Trophoblast cell (in vitro differentiated cells and primary cell): ENCODE results near the gene DSCAM.

Experiments
- DNase-seq, 2 donors: peaks; one replicate each; pipeline ENCODE4 v3.0.0-alpha.2; 2016
- H2AFZ ChIP-seq: 2 replicates; pipeline ENCODE4 v1.6.1; 2013; ENCODE audit warnings: low read length, moderate library complexity, mild to moderate bottlenecking; ENCODE audit not compliant: insufficient read depth, poor library complexity
- H2AK5ac ChIP-seq: 2 replicates; pipeline ENCODE4 v1.6.1; 2013; ENCODE audit warnings: mild to moderate bottlenecking, low read length
- H2BK120ac ChIP-seq: 2 replicates; pipeline ENCODE4 v1.6.1; 2013; ENCODE audit warnings: low read length, mild to moderate bottlenecking, moderate library complexity; ENCODE audit not compliant: insufficient read depth, poor library complexity
- H2BK12ac ChIP-seq: 2 replicates; pipeline ENCODE4 v1.6.1; 2013; ENCODE audit warnings: mild to moderate bottlenecking, low read length, moderate library complexity
- H2BK5ac ChIP-seq: 2 replicates; pipeline ENCODE4 v1.6.1; 2013; ENCODE audit warnings: low read length, low read depth, moderate library complexity, mild to moderate bottlenecking; ENCODE audit not compliant: poor library complexity
- H3K14ac ChIP-seq: 2 replicates; pipeline ENCODE4 v1.6.1; 2013; ENCODE audit warnings: mild to moderate bottlenecking, low read length
- H3K18ac ChIP-seq: 2 replicates; pipeline ENCODE4 v1.6.1; 2013; ENCODE audit warnings: mild to moderate bottlenecking, low read length
- H3K23ac ChIP-seq: 2 replicates; pipeline ENCODE4 v1.6.1; 2013; ENCODE audit warnings: low read length
- H3K27ac ChIP-seq: 2 replicates; pipeline ENCODE4 v1.5.1; 2013; ENCODE audit warnings: low read depth, mild to moderate bottlenecking, inconsistent platforms, low read length, moderate library complexity
- H3K27me3 ChIP-seq: 2 replicates; pipeline ENCODE4 v1.6.1; 2013; ENCODE audit warnings: inconsistent platforms, mild to moderate bottlenecking, low read length, moderate library complexity; ENCODE audit not compliant: insufficient read depth
- H3K36me3 ChIP-seq, 2 experiments: 1 replicate in 1 of 2; 2 replicates in 1 of 2; pipeline ENCODE4 v1.6.1; 2013; ENCODE audit warnings: low read length in 2 of 2, mild to moderate bottlenecking in 2 of 2, moderate library complexity in 1 of 2; ENCODE audit not compliant: insufficient read depth in 2 of 2, control insufficient read depth in 1 of 2
- H3K4ac ChIP-seq: 2 replicates; pipeline ENCODE4 v1.6.1; 2013; ENCODE audit warnings: low read depth, mild to moderate bottlenecking, low read length, moderate library complexity
- H3K4me1 ChIP-seq, 2 experiments: 1 replicate in 1 of 2; 2 replicates in 1 of 2; pipeline ENCODE4 v1.6.1; 2013; ENCODE audit warnings: low read length in 2 of 2, mild to moderate bottlenecking in 2 of 2, moderate library complexity in 1 of 2; ENCODE audit not compliant: insufficient read depth in 2 of 2, control insufficient read depth in 1 of 2
- H3K4me2 ChIP-seq: 2 replicates; pipeline ENCODE4 v1.6.1; 2013; ENCODE audit warnings: inconsistent platforms, mild to moderate bottlenecking, low read length, moderate library complexity
- H3K4me3 ChIP-seq: 2 replicates; pipeline ENCODE4 v1.5.1; 2013; ENCODE audit warnings: mild to moderate bottlenecking, low read depth, low read length, inconsistent platforms
- H3K79me1 ChIP-seq: one replicate; pipeline ENCODE4 v1.6.1; 2013; ENCODE audit warnings: low read length
- H3K79me2 ChIP-seq: 2 replicates; pipeline ENCODE4 v1.6.1; 2013; ENCODE audit warnings: low read length, mild to moderate bottlenecking; ENCODE audit not compliant: control insufficient read depth, insufficient read depth, poor library complexity
- H3K9ac ChIP-seq: 2 replicates; pipeline ENCODE4 v1.6.1; 2013; ENCODE audit warnings: mild to moderate bottlenecking, low read length
- H3K9me3 ChIP-seq: 2 replicates; pipeline ENCODE4 v1.6.1; 2013; ENCODE audit warnings: low read depth, mild to moderate bottlenecking, control low read depth, inconsistent platforms, low read length; ENCODE audit not compliant: insufficient read depth
- H4K12ac ChIP-seq: 2 replicates; pipeline ENCODE4 v1.6.1; 2013; ENCODE audit warnings: low read depth, mild to moderate bottlenecking, low read length, moderate library complexity
- H4K8ac ChIP-seq: 2 replicates; pipeline ENCODE4 v1.6.1; 2013; ENCODE audit warnings: low read depth, mild to moderate bottlenecking, low read length, moderate library complexity
- H4K91ac ChIP-seq: one replicate; pipeline ENCODE4 v1.6.1; 2013; ENCODE audit warnings: low read depth, mild to moderate bottlenecking, low read length, moderate library complexity
- WGBS: extraction: QIAGEN DNeasy Blood & Tissue Kit; methylation state at CpG from one replicate; pipeline ENCODE4 v1.1.7; 2013; ENCODE audit warnings: missing lambda C conversion rate; ENCODE audit not compliant: insufficient read length, insufficient coverage; ENCODE audit errors: extremely low coverage; 5-methylcytosine and 5-hydroxymethylcytosine counted together

Gene DSCAM

DNA sequence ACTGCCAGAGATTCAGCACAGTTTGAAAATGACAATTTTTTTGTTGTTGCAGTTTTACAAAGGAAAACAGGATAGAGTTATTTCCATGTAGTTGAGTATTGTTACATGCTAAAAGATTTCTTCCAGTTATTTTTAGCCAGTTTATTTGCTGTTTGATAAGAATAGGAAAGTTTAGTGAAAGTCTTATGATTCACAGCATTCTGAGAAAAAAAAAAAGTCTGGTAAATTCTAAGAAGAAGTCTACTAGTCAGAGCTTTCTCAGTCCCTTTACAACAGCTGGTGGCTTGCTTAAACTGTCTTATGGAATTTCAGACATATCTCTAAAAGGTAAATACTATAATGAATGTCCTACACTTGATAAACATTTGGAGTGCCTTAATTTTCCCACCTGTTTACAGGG, 341.7 kb downstream of the DSCAM start:
- Histone ChIP-seq H2BK12ac (no peak overlapping the region), H3K9me3 (no peaks in the 10 kb centered on the region), H2BK5ac (no peak overlapping the region), H3K18ac (no peak overlapping the region), H3K27ac (no peak overlapping the region), H2AK5ac (no peak overlapping the region), H3K79me1 (no peaks in the 10 kb centered on the region), H2BK120ac (no peak overlapping the region), H3K79me2 (no peaks in the 10 kb centered on the region), H3K4me2 (no peak overlapping the region), H3K14ac (no peak overlapping the region), H2AFZ (no peak overlapping the region), H3K4me3 (no peak overlapping the region), H3K4ac (no peak overlapping the region), H4K12ac (no peak overlapping the region), H3K23ac (no peak overlapping the region), H4K91ac (no peak overlapping the region), H3K27me3 (no peaks in the 10 kb centered on the region), H3K36me3 (no peaks in the 10 kb centered on the region), H3K9ac (no peak overlapping the region), H4K8ac (no peak overlapping the region), H3K4me1 (no peaks in the 10 kb centered on the region)
- DNase-seq, result no peak

DNA sequence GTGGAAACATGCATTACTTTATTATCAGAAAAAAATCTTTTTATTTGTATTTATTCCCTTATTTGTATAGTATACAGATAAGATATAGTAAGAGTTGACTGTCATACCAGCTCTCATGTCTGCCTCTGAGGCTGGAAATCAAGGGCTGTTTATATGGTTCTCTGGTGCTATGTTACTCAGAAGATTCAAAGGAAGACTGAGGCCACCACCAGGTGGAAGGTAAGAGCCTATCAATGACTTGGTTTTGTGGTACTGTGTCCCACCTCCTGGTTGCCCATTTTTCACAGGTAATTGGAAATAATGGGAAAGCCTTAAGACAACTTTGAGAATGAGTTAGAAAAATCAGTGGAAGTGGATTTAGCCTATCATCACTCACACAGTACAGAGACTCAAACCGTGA, 342.1 kb downstream of the DSCAM start:
- H3K79me2 ChIP-seq, result no peaks in the 10 kb centered on the region
- WGBS, result no CpG with 5 or more reads among the region's 1 CpG
- H3K23ac ChIP-seq, result no peak overlapping the region
- no peak overlapping the region for H2AFZ ChIP-seq
- H3K4me3 ChIP-seq, result no peak overlapping the region
- no peak overlapping the region for H4K12ac ChIP-seq
- no peak overlapping the region for H2BK5ac ChIP-seq
- H4K91ac ChIP-seq, result no peak overlapping the region
- no peak for DNase-seq
- H3K27ac ChIP-seq, result no peak overlapping the region
- H3K4me1 ChIP-seq, result no peaks in the 10 kb centered on the region
- no peak overlapping the region for H3K4ac ChIP-seq
- H2BK12ac ChIP-seq, result no peak overlapping the region
- H3K9me3 ChIP-seq, result no peaks in the 10 kb centered on the region
- H3K18ac ChIP-seq, result no peak overlapping the region
- no peaks in the 10 kb centered on the region for H3K79me1 ChIP-seq
- H3K4me2 ChIP-seq, result no peak overlapping the region
- no peaks in the 10 kb centered on the region for H3K27me3 ChIP-seq
- H3K14ac ChIP-seq, result no peak overlapping the region
- H3K36me3 ChIP-seq, result no peaks in the 10 kb centered on the region
- H2AK5ac ChIP-seq, result no peak overlapping the region
- H2BK120ac ChIP-seq, result no peak overlapping the region
- H3K9ac ChIP-seq, result no peak overlapping the region
- H4K8ac ChIP-seq, result no peak overlapping the region

DNA sequence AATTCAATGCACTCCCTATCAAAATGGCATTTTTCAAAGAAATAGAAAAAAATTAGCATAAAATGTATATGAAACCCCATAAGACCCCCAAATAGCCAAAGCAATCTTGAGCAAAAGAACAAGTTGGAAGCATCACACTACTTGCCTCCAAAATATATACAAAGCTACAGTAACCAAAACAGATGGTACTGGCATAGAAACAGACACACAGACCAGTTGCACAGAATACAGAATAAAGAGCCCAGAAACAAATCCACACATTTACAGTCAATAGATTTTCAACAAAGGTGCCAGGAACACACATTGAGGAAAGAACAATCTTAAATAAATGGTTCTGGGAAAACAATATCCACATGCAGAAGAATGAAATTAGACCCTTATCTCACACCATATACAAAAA, 350.8 kb downstream of the DSCAM start:
- H3K4ac ChIP-seq, result no peak overlapping the region
- no peak overlapping the region for H3K27ac ChIP-seq
- no peak overlapping the region for H4K91ac ChIP-seq
- no peak overlapping the region for H4K8ac ChIP-seq
- no peak overlapping the region for H4K12ac ChIP-seq
- no peak overlapping the region for H3K9ac ChIP-seq
- H2AFZ ChIP-seq, result no peak overlapping the region
- no peak overlapping the region for H2BK120ac ChIP-seq
- H3K79me2 ChIP-seq, result no peaks in the 10 kb centered on the region
- H3K4me3 ChIP-seq, result no peak overlapping the region
- no peak overlapping the region for H2BK5ac ChIP-seq
- peaks cover 2% of the 10 kb centered on the region for H3K9me3 ChIP-seq
- no peak overlapping the region for H3K4me2 ChIP-seq
- H3K14ac ChIP-seq, result no peak overlapping the region
- H3K27me3 ChIP-seq, result no peaks in the 10 kb centered on the region
- no peaks in the 10 kb centered on the region for H3K79me1 ChIP-seq
- H2AK5ac ChIP-seq, result no peak overlapping the region
- H2BK12ac ChIP-seq, result no peak overlapping the region
- no peak for DNase-seq
- H3K23ac ChIP-seq, result no peak overlapping the region
- no peaks in the 10 kb centered on the region for H3K36me3 ChIP-seq
- H3K18ac ChIP-seq, result no peak overlapping the region
- no peaks in the 10 kb centered on the region for H3K4me1 ChIP-seq

- Histone ChIP-seq H2AFZ (no peak overlapping the region), H4K91ac (no peak overlapping the region), H3K27me3 (no peaks in the 10 kb centered on the region), H4K8ac (no peak overlapping the region), H3K4me2 (no peak overlapping the region), H2BK120ac (no peak overlapping the region), H3K4me3 (no peak overlapping the region), H3K79me2 (no peaks in the 10 kb centered on the region), H3K36me3 (no peaks in the 10 kb centered on the region), H3K4ac (no peak overlapping the region), H3K14ac (no peak overlapping the region), H3K9me3 (peaks cover 2% of the 10 kb centered on the region), H3K9ac (no peak overlapping the region), H3K23ac (no peak overlapping the region), H4K12ac (no peak overlapping the region), H3K18ac (no peak overlapping the region), H2BK12ac (no peak overlapping the region), H2BK5ac (no peak overlapping the region), H2AK5ac (no peak overlapping the region), H3K4me1 (no peaks in the 10 kb centered on the region), H3K79me1 (no peaks in the 10 kb centered on the region), H3K27ac (no peak overlapping the region)
- WGBS, result no CpG with 5 or more reads among the region's 1 CpG
- DNase-seq, result no peak
These were observed 356.6 kb downstream of the DSCAM start for GRCh38 chr21:40490408-40490807.

- no peak overlapping the region for H3K4me3 ChIP-seq
- no peaks in the 10 kb centered on the region for H3K27me3 ChIP-seq
- no peak overlapping the region for H4K91ac ChIP-seq
- no peak overlapping the region for H3K4me2 ChIP-seq
- H2BK5ac ChIP-seq, result no peak overlapping the region
- no peaks in the 10 kb centered on the region for H3K4me1 ChIP-seq
- H2AK5ac ChIP-seq, result no peak overlapping the region
- no peaks in the 10 kb centered on the region for H3K79me1 ChIP-seq
- no peaks in the 10 kb centered on the region for H3K36me3 ChIP-seq
- H2AFZ ChIP-seq, result no peak overlapping the region
- no peak overlapping the region for H3K18ac ChIP-seq
- H3K9me3 ChIP-seq, result peaks cover 2% of the 10 kb centered on the region
- H2BK12ac ChIP-seq, result no peak overlapping the region
- H4K8ac ChIP-seq, result no peak overlapping the region
- no peak overlapping the region for H3K9ac ChIP-seq
- WGBS, result no CpG with 5 or more reads among the region's 1 CpG
- H4K12ac ChIP-seq, result no peak overlapping the region
- DNase-seq, result no peak
- no peaks in the 10 kb centered on the region for H3K79me2 ChIP-seq
- no peak overlapping the region for H3K23ac ChIP-seq
- H2BK120ac ChIP-seq, result no peak overlapping the region
- no peak overlapping the region for H3K14ac ChIP-seq
- H3K27ac ChIP-seq, result no peak overlapping the region
- H3K4ac ChIP-seq, result no peak overlapping the region
These were observed 358.0 kb downstream of the DSCAM start for GRCh38 chr21:40489001-40489400.
